Measurements from ENCODE around the gene SLTM.
A peak's percentile ranks its signal among the peaks of the same experiment; 100 is the strongest.
"Not testable (repeated sequence)": the region's sequence is repeated elsewhere in the genome, so short reads cannot be mapped to it uniquely, and the experiment has no call there.

The SLTM gene

GRCh38 chr15:58933281-58934113 lies at the start of gene SLTM:
Gene SLTM, minus strand, starts transcription at chr15:58933679. Its CDS starts 114 bp downstream, at chr15:58933565.
- peak; percentile 92 to 96 for ATAC-seq

- ATAC-seq, result no peak
These were observed 49.8 kb upstream of the SLTM start for GRCh38 chr15:58983261-58983660.

GRCh38 chr15:58981808-58982475 lies 48.5 kb upstream of the SLTM start:
- peak; percentile 62 to 68 for ATAC-seq

GRCh38 chr15:58980351-58980939 lies 47.0 kb upstream of the SLTM start:
- ATAC-seq, result no peak

- no peak for ATAC-seq
These were observed 44.4 kb upstream of the SLTM start for GRCh38 chr15:58977887-58978286.

GRCh38 chr15:58967479-58967878 lies 34.0 kb upstream of the SLTM start:
- no peak for ATAC-seq

GRCh38 chr15:58966698-58967097 lies 33.2 kb upstream of the SLTM start:
- ATAC-seq, result peak in 1 of 2 donors; percentile 36

GRCh38 chr15:58962662-58963565 lies 29.4 kb upstream of the SLTM start:
- no peak for ATAC-seq

GRCh38 chr15:58962136-58962535 lies 28.7 kb upstream of the SLTM start:
- ATAC-seq, result no peak

GRCh38 chr15:58958811-58959210 lies 25.3 kb upstream of the SLTM start:
- no peak for ATAC-seq

GRCh38 chr15:58957101-58957973 lies 23.9 kb upstream of the SLTM start:
- ATAC-seq, result peak; percentile 74 to 82

GRCh38 chr15:58952751-58953150 lies 19.3 kb upstream of the SLTM start:
- peak in 1 of 2 donors; percentile 58 for ATAC-seq

- ATAC-seq, result no peak
These were observed 18.0 kb upstream of the SLTM start for GRCh38 chr15:58951388-58952007.

- no peak for ATAC-seq
These were observed 13.7 kb upstream of the SLTM start for GRCh38 chr15:58947179-58947578.

GRCh38 chr15:58934974-58935373 lies 1.5 kb upstream of the SLTM start:
- ATAC-seq, result not testable (repeated sequence)

GRCh38 chr15:58934521-58934920 lies 1.0 kb upstream of the SLTM start:
- no peak for ATAC-seq

GRCh38 chr15:58934114-58934447 lies 602 bp upstream of the SLTM start:
- ATAC-seq, result no peak

GRCh38 chr15:58932710-58933280 lies 684 bp downstream of the SLTM start:
- peak; percentile 1 to 5 for ATAC-seq

GRCh38 chr15:58931987-58932588 lies 1.4 kb downstream of the SLTM start:
- no peak for ATAC-seq

GRCh38 chr15:58929891-58930416 lies 3.5 kb downstream of the SLTM start:
- no peak for ATAC-seq

All from activated CD4-positive, CD25-positive, alpha-beta regulatory T cell treated with anti-CD3 and anti-CD28 coated beads, Interleukin-2, amount 50 U/mL, for 24 hours (primary cell).